K562 (cell line): ENCODE data around the gene HSPA14. TPM values are rescaled to one million over a fixed set of nuclear protein-coding genes. Genes with fewer than 3 reads are reported as not detected.

ENCODE experiments used
- HDAC3 ChIP-seq: fragments of 450-650 bp; IDR thresholded peaks from 2 replicates; pipeline ENCODE4 v1.6.1; 2018; ENCODE audit warnings: borderline replicate concordance, mild to moderate bottlenecking, moderate library complexity; ENCODE audit not compliant: partially characterized antibody
- NCOR1 ChIP-seq: fragments of 450-650 bp; IDR thresholded peaks from 2 replicates; pipeline ENCODE4 v1.6.1; 2016; ENCODE audit warnings: mild to moderate bottlenecking, moderate library complexity
- TAF15 ChIP-seq: fragments of 200-400 bp; formaldehyde crosslinking; IDR thresholded peaks from 2 replicates; pipeline ENCODE4 v1.6.1; 2017; ENCODE audit warnings: mild to moderate bottlenecking, low read depth, low read length, moderate library complexity
- TAL1 ChIP-seq: fragments of 450-650 bp; IDR thresholded peaks from 2 replicates; pipeline ENCODE4 v1.6.1; 2016; ENCODE audit warnings: mild to moderate bottlenecking
- ZNF12 ChIP-seq: sonication (generic); formaldehyde crosslinking; IDR thresholded peaks from 2 replicates; pipeline ENCODE4 v1.4.0; 2020; ENCODE audit warnings: mild to moderate bottlenecking, missing genetic modification reagents
- ZNF384 ChIP-seq: IDR thresholded peaks from 2 replicates; pipeline ENCODE4 v1.6.1; 2012; ENCODE audit warnings: low read depth, low read length, improper control_type of control experiment
- polyA plus RNA-seq, 8 experiments: library from polyadenylated mRNA; depleted of rRNA in 4 of 8; stranded (reverse) in 5 of 8; unstranded in 3 of 8; fragments of >200 nt; fragmentation: Nextera tagmentation in 2 of 8; fragmentation: Illumina TruSeq in 1 of 8; extraction: Ambion mirVana in 2 of 8; extraction: Trizol in 1 of 8; gene quantifications; 2 replicates each; pipeline versions ENCODE4 v1.2.1 to v1.2.3, GENCODE V29; 2011 to 2014; ENCODE audit warnings: inconsistent platforms in 1 of 8, missing spikeins in 1 of 8
- total RNA-seq, 7 experiments: library from RNA; depleted of rRNA in 6 of 7; stranded (reverse); fragments of >200 nt in 6 of 7; fragmentation: Illumina TruSeq in 2 of 7; extraction: Trizol in 2 of 7; gene quantifications; 2 replicates each; pipeline versions ENCODE4 v1.2.1 to v1.2.3, GENCODE V29; 2011 to 2021; ENCODE audit warnings: low replicate concordance in 1 of 7
- TF ChIP-seq, protein P1 (sequence below): fragments of 450-650 bp; IDR thresholded peaks from 2 replicates; pipeline ENCODE4 v1.6.1; 2018; ENCODE audit not compliant: partially characterized antibody
- TF ChIP-seq, protein P2 (sequence below): fragments of 250-450 bp; sonication (Bioruptor Pico); IDR thresholded peaks from 2 replicates; pipeline ENCODE4 v1.4.0; 2020; ENCODE audit warnings: borderline replicate concordance

HSPA14 gene
- total and polyA plus RNA-seq, 9 of the 15 experiments (the other 6 are each of a cell fraction or from before 2014, with no cell fraction given) = 41.9 to 75.0 (median 63.2) TPM

DNA sequence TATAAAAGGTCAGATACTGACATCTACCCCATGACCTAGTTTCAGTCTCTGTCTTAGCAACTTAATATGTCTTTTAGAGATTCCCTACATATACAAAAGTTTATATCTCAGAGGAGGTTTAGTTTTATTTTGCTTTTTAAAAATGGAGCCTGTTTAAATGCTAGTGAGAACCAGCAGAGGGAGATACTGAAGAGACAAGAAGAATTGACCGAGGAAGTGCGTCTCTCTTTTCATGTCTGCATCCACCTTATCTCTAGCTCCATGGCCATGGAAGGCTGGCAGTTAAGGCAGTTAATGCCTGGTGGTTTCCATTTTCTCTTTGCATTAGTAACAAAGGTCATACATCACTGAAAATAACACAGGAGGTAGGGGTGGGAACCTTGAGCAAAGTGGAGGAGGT lies 51.2 kb downstream of the HSPA14 start (continued):
- TF ChIP-seq NCOR1 (peak; percentile 66; the same call in 1 of the 2 replicates), ZNF12 (no peak), TAL1 (peak; percentile 52; the same call in 1 of the 2 replicates), HDAC3 (no peak), ZNF384 (0 out of 2 replicates have a peak, but pooled peaks have one; percentile 14), TAF15 (no peak)
- TF ChIP-seq, protein P1, sequence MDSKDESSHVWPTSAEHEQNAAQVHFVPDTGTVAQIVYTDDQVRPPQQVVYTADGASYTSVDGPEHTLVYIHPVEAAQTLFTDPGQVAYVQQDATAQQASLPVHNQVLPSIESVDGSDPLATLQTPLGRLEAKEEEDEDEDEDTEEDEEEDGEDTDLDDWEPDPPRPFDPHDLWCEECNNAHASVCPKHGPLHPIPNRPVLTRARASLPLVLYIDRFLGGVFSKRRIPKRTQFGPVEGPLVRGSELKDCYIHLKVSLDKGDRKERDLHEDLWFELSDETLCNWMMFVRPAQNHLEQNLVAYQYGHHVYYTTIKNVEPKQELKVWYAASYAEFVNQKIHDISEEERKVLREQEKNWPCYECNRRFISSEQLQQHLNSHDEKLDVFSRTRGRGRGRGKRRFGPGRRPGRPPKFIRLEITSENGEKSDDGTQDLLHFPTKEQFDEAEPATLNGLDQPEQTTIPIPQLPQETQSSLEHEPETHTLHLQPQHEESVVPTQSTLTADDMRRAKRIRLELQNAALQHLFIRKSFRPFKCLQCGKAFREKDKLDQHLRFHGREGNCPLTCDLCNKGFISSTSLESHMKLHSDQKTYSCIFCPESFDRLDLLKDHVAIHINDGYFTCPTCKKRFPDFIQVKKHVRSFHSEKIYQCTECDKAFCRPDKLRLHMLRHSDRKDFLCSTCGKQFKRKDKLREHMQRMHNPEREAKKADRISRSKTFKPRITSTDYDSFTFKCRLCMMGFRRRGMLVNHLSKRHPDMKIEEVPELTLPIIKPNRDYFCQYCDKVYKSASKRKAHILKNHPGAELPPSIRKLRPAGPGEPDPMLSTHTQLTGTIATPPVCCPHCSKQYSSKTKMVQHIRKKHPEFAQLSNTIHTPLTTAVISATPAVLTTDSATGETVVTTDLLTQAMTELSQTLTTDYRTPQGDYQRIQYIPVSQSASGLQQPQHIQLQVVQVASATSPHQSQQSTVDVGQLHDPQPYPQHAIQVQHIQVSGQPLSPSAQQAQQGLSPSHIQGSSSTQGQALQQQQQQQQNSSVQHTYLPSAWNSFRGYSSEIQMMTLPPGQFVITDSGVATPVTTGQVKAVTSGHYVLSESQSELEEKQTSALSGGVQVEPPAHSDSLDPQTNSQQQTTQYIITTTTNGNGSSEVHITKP = no peak
- TF ChIP-seq, protein P2, sequence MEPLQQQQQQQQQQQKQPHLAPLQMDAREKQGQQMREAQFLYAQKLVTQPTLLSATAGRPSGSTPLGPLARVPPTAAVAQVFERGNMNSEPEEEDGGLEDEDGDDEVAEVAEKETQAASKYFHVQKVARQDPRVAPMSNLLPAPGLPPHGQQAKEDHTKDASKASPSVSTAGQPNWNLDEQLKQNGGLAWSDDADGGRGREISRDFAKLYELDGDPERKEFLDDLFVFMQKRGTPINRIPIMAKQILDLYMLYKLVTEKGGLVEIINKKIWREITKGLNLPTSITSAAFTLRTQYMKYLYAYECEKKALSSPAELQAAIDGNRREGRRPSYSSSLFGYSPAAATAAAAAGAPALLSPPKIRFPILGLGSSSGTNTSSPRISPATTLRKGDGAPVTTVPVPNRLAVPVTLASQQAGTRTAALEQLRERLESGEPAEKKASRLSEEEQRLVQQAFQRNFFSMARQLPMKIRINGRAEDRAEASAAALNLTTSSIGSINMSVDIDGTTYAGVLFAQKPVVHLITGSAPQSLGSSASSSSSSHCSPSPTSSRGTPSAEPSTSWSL = no peak
